Measurements from ENCODE around the gene ONECUT2. TPM values are rescaled to one million over a fixed set of nuclear protein-coding genes. Genes with fewer than 3 reads are reported as not detected.
A peak's percentile ranks its signal among the peaks of the same experiment; 100 is the strongest.

ONECUT2 gene
- total and polyA plus RNA-seq, 9 of the 15 experiments (the other 6 are each of a cell fraction or from before 2014, with no cell fraction given): 0.27 to 2.5 (median 0.83) TPM

DNA sequence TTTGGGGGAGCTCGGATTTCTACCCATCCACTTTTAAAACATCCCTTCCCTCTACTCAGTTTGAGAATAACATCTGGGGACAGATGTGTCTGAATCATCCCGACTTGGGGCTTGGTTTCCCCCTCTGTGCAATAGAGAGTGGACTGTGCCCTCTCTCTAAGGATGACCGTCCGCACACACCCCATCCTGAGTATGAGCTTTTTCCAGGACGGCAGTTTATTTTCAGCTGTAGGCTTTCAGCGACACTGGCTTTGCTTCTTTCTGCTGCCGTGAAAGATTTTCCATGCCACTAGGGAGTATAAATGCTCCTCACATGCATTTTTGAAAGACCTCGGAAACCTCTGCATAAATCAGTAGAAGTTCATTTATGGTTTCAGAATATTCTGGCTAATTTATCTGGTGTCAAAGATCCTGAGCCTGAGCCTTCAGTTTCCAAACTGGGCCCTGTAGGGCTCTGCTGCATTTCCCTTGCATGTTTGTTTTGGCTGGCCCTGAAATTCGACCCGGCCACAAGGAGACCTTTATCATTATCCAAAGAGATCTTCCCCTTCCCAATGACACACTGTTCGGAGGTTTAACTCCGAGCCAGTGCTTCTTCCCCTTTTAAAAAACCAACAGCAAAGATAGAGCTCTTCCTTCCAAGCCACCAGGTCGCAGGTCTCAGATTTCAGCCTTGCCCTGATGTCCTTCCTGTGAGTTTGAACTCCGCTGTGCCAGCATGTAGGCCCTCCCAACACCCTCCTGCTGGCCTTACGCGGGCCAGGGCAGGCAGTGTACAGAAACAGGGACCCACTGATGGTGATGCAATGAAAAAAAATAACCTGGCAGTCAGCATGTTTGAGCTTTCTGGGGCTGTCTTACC, 98.1 kb downstream of the ONECUT2 start:
- H3K27me3 ChIP-seq (ENCODE audit: control insufficient read depth in 2 of 2, insufficient read depth in 2 of 2, low read length in 2 of 2): peaks cover 0 to 19% of the 10 kb centered on the region in 2 experiments; a peak in 2 of 5 replicates
- intact Hi-C loops (cut with micrococcal nuclease): no loop called here
- WGBS (ENCODE audit: insufficient coverage, low coverage, missing lambda C conversion rate): 17% methylated on average over 11 of the region's 16 CpGs
- no TSS peak for BruUV-seq (replicated peaks)
- H3K9me1 ChIP-seq (ENCODE audit: control insufficient read depth, insufficient read depth, low read length): no peaks in the 10 kb centered on the region
- no peak for FAIRE-seq
- CTCF ChIA-PET (ENCODE audit: low intra/inter-chr PET ratio): no interaction called here
- H3K4me1 ChIP-seq (replicated peaks in 1 of 2; ENCODE audit: control insufficient read depth in 2 of 2, insufficient read depth in 2 of 2, low read length in 2 of 2): no peaks in the 10 kb centered on the region; a peak in 2 of 5 replicates
- H3K9me3 ChIP-seq (replicated peaks; ENCODE audit: control insufficient read depth, insufficient read depth, low read depth, low read length): no peaks in the 10 kb centered on the region
- POLR2A ChIA-PET: interaction anchor here (0.9 kb wide), 1 partner anchor 40 kb away, joined by 5 read pairs; no protein-coding TSS in a partner anchor
- in situ Hi-C loops (cut with MboI): no loop called here
- H4K20me1 ChIP-seq (replicated peaks; ENCODE audit: control insufficient read depth, insufficient read depth, low read length): no peaks in the 10 kb centered on the region
- H3K36me3 ChIP-seq (ENCODE audit: control insufficient read depth, insufficient read depth, low read length): no peaks in the 10 kb centered on the region
- H3K79me2 ChIP-seq (ENCODE audit: control insufficient read depth, insufficient read depth, low read length): no peaks in the 10 kb centered on the region
- H3K4me3 ChIP-seq: no peak overlapping the region
- no peak for TF ChIP-seq FOXJ3 (CRISPR knock-in tag; IDR thresholded peaks at IDR 0.05)
- peak; percentile 68 for TF ChIP-seq CEBPG (CRISPR knock-in tag; IDR thresholded peaks at IDR 0.05)
- no peak for TF ChIP-seq CEBPG (tag; conservative IDR thresholded peaks at IDR 0.05 in 1 of 2, IDR thresholded peaks at IDR 0.05 in 1 of 2)
- no peak for TF ChIP-seq FUS (optimal IDR thresholded peaks at IDR 0.05; ENCODE audit: low read depth, low read length)
- TF ChIP-seq ARNT (IDR thresholded peaks at IDR 0.05): no peak
- TF ChIP-seq, protein P1, sequence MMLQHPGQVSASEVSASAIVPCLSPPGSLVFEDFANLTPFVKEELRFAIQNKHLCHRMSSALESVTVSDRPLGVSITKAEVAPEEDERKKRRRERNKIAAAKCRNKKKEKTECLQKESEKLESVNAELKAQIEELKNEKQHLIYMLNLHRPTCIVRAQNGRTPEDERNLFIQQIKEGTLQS (IDR thresholded peaks at IDR 0.05): 0 out of 2 replicates have a peak, but pooled peaks have one; percentile 27
- TF ChIP-seq, protein P1 (CRISPR knock-in tag; conservative IDR thresholded peaks at IDR 0.05): no peak
- TF ChIP-seq ZNF766 (CRISPR knock-in tag; conservative IDR thresholded peaks at IDR 0.05): 0 out of 2 replicates have a peak, but pooled peaks have one; percentile 44
- no peak overlapping the region for H3K9ac ChIP-seq (ENCODE audit: insufficient read depth in 1 of 2, low read depth in 2 of 2, low read length in 2 of 2)
- H3K4me2 ChIP-seq (ENCODE audit: insufficient read depth, low read length): no peak overlapping the region
- ATAC-seq: peak; percentile 63
- H2AFZ ChIP-seq (ENCODE audit: low read depth, low read length): no peak overlapping the region
- no peak for DNase-seq (ENCODE audit: extremely low read depth in 1 of 4, low spot score in 3 of 4)
- H3K27ac ChIP-seq (ENCODE audit: extremely low read depth, low read depth, low read length): no peak overlapping the region
